Dendritic cell treated with granulocyte-macrophage colony-stimulating factor and Interleukin-4, amounts not matched to agents 40 ng/mL and 50 ng/mL, for 4 days (primary cell): Measurements from ENCODE around the gene DIPK1C.

Source experiments
- H3K27ac Mint-ChIP-seq: one replicate; pipeline ENCODE4 v1.8.0; 2022; ENCODE audit warnings: mild to moderate bottlenecking, mixed read lengths
- H3K27me3 Mint-ChIP-seq: one replicate; pipeline ENCODE4 v1.8.0; 2022; ENCODE audit warnings: mild to moderate bottlenecking, mixed read lengths
- H3K36me3 Mint-ChIP-seq: one replicate; pipeline ENCODE4 v1.8.0; 2022; ENCODE audit warnings: low read depth, mixed read lengths
- H3K4me1 Mint-ChIP-seq: one replicate; pipeline ENCODE4 v1.8.0; 2022; ENCODE audit warnings: low read depth, mixed read lengths
- H3K4me3 Mint-ChIP-seq: one replicate; pipeline ENCODE4 v1.8.0; 2022; ENCODE audit warnings: mild to moderate bottlenecking, moderate library complexity, mixed read lengths
- H3K9me3 Mint-ChIP-seq: one replicate; pipeline ENCODE4 v1.8.0; 2022; ENCODE audit warnings: mixed read lengths
- intact Hi-C: fragments of 100-400 bp; cut with micrococcal nuclease; formaldehyde crosslinking; loops from one replicate; pipeline ENCODE4 v1.15.0; 2022

DIPK1C gene

DNA sequence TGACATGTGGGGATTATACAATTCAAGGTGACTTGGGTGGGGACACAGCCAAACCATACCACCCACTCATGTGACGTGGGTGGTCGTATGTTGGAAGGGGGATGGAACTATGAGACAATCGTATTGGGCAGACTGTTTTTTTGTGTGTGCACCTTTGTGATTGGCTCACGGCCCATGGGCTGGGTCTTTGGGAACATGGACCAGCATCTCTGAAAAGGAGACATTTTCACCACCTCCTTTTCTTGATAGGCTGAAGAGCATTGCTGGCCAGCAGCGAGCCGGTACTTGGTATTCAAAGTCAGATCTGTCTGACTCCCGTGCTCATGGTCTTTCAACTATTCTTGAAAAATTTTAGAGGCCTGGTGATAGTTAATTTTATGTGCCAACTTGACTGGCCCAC is 62.1 kb downstream of the DIPK1C start:
- no peak overlapping the region for H3K4me3 Mint-ChIP-seq
- H3K27me3 Mint-ChIP-seq: no peaks in the 10 kb centered on the region
- no peaks in the 10 kb centered on the region for H3K36me3 Mint-ChIP-seq
- H3K4me1 Mint-ChIP-seq: peaks cover 42% of the 10 kb centered on the region
- H3K27ac Mint-ChIP-seq: no peak overlapping the region
- intact Hi-C loops: no loop called here
- H3K9me3 Mint-ChIP-seq: no peaks in the 10 kb centered on the region

DNA sequence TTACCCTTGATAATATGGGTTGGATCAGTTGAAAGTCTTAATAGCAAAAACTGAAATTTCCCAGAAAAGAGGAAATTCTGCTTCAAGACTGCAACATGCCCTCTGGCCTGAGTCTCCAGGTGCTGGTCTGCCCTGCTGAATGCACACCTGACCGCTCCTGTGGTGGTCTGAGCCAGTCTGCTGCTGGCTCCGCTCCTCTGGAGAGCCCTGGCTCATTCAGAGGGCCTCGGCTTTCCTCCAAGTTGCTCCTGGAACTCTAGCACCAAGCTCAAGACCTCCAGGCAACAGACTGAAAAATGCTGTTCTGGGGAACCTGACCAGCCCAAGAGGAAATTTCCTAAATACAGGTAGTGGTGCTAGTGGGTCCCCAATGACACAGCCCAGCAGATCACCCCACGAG is 64.8 kb downstream of the DIPK1C start:
- intact Hi-C loops: no loop called here
- no peak overlapping the region for H3K27ac Mint-ChIP-seq
- H3K4me3 Mint-ChIP-seq: no peak overlapping the region

GRCh38 chr18:74390900-74391299 is 66.2 kb downstream of the DIPK1C start:
- Mint-ChIP-seq H3K27me3 (peaks cover 1% of the 10 kb centered on the region), H3K27ac (no peak overlapping the region), H3K4me3 (no peak overlapping the region), H3K9me3 (no peaks in the 10 kb centered on the region), H3K4me1 (peaks cover 18% of the 10 kb centered on the region), H3K36me3 (no peaks in the 10 kb centered on the region)
- intact Hi-C loops: no loop called here

More for the DNA sequence above, 64.8 kb downstream of the DIPK1C start:
- no peaks in the 10 kb centered on the region for H3K27me3 Mint-ChIP-seq
- no peaks in the 10 kb centered on the region for H3K9me3 Mint-ChIP-seq
- H3K36me3 Mint-ChIP-seq: no peaks in the 10 kb centered on the region
- H3K4me1 Mint-ChIP-seq: peaks cover 30% of the 10 kb centered on the region

GRCh38 chr18:74389991-74390390 is 67.1 kb downstream of the DIPK1C start:
- Mint-ChIP-seq H3K4me3 (no peak overlapping the region), H3K9me3 (no peaks in the 10 kb centered on the region), H3K27ac (no peak overlapping the region), H3K4me1 (peaks cover 12% of the 10 kb centered on the region), H3K27me3 (peaks cover 1% of the 10 kb centered on the region), H3K36me3 (no peaks in the 10 kb centered on the region)
- intact Hi-C loops: no loop called here

DNA sequence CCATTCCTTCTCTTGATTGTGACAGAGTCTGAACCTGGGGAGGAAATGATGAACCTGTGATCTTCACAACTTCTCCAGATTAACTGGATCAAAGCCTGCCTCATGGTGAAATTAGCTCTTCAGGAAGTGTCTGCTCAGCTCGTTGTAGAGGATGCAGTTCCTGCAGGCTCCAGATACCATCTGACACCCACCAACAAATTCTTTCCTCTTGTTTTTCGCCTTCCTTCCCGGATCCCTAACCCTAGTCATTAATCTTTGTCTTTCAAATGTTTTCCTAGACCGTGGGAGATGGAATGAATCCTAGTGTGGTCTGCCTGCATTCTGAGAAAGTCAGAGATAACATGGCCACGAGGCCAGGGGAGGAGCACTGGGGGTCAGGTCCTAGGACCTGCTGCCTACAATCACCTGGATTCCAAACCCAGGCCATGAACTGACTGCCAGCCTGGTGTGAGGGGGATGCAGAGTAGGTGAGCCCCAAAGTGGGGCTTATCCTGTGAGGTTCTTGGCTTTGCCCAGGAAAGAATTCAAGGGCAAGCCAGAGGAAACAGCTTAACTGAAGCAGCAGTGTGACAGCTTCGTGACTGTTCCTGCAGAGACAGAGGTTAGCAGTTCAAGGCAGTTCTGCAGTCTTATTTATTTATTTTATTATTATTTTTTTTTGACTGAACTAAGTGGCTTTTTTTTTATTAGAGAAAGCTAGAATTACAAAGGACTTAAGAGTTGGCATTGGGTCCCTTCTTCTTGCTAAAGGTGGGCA is 67.8 kb downstream of the DIPK1C start:
- Mint-ChIP-seq H3K27me3 (peaks cover 1% of the 10 kb centered on the region), H3K36me3 (no peaks in the 10 kb centered on the region), H3K4me1 (peaks cover 12% of the 10 kb centered on the region), H3K27ac (no peak overlapping the region), H3K9me3 (no peaks in the 10 kb centered on the region), H3K4me3 (no peak overlapping the region)
- intact Hi-C loops: no loop called here

- Mint-ChIP-seq H3K36me3 (no peaks in the 10 kb centered on the region), H3K27me3 (peaks cover 1% of the 10 kb centered on the region), H3K9me3 (no peaks in the 10 kb centered on the region), H3K27ac (no peak overlapping the region), H3K4me1 (peaks cover 12% of the 10 kb centered on the region), H3K4me3 (no peak overlapping the region)
- intact Hi-C loops: no loop called here
Measured at GRCh38 chr18:74388227-74388626, 68.9 kb downstream of the DIPK1C start.

- H3K27ac Mint-ChIP-seq: no peak overlapping the region
- peaks cover 12% of the 10 kb centered on the region for H3K4me1 Mint-ChIP-seq
- intact Hi-C loops: no loop called here
- peaks cover 1% of the 10 kb centered on the region for H3K27me3 Mint-ChIP-seq
- no peak overlapping the region for H3K4me3 Mint-ChIP-seq
- no peaks in the 10 kb centered on the region for H3K9me3 Mint-ChIP-seq
- no peaks in the 10 kb centered on the region for H3K36me3 Mint-ChIP-seq
Measured at GRCh38 chr18:74387383-74387782, 69.7 kb downstream of the DIPK1C start.
